HFFc6 (cell line): Measurements from ENCODE around the gene MST1R. TPM values are rescaled to one million over a fixed set of nuclear protein-coding genes. Genes with fewer than 3 reads are reported as not detected.

Experiments
- DNase-seq: peaks from one replicate; pipeline ENCODE4 v3.0.0-alpha.2; 2018
- H3K27ac Mint-ChIP-seq: 2 replicates; pipeline ENCODE4 v1.8.0; 2020; ENCODE audit warnings: mild to moderate bottlenecking, mixed read lengths
- H3K27me3 Mint-ChIP-seq: 2 replicates; pipeline ENCODE4 v1.8.0; 2021; ENCODE audit warnings: mild to moderate bottlenecking, moderate library complexity, mixed read lengths; ENCODE audit not compliant: insufficient read depth
- H3K36me3 Mint-ChIP-seq: 2 replicates; pipeline ENCODE4 v1.8.0; 2021; ENCODE audit warnings: low read depth, mixed read lengths
- H3K4me1 Mint-ChIP-seq: 2 replicates; pipeline ENCODE4 v1.8.0; 2020; ENCODE audit warnings: low read depth, mixed read lengths
- H3K4me3 Mint-ChIP-seq: 2 replicates; pipeline ENCODE4 v1.8.0; 2020; ENCODE audit warnings: mild to moderate bottlenecking, moderate library complexity, mixed read lengths
- H3K9me3 Mint-ChIP-seq: 2 replicates; pipeline ENCODE4 v1.8.0; 2020; ENCODE audit warnings: mild to moderate bottlenecking, mixed read lengths
- total RNA-seq, 6 experiments: library from RNA; stranded (reverse); fragmentation: NEBNext Ultra II Directional; extraction: Animal tissue kit (Norgen Biotek cat#: 25700); gene quantifications; 2 replicates in 1 of 6; 3 replicates in 5 of 6; pipeline ENCODE4 v1.2.3, GENCODE V29; 2021
- TF ChIP-seq, protein P1 (sequence below): fragments of 200-600 bp; sonication (generic); IDR thresholded peaks from 2 replicates; pipeline ENCODE4 v1.5.0; 2021; ENCODE audit warnings: antibody characterized with exemption, mild to moderate bottlenecking

Gene MST1R
- total RNA-seq, 6 experiments from 2014 or later: 0.34 to 1.1 (median 0.80) TPM

DNA sequence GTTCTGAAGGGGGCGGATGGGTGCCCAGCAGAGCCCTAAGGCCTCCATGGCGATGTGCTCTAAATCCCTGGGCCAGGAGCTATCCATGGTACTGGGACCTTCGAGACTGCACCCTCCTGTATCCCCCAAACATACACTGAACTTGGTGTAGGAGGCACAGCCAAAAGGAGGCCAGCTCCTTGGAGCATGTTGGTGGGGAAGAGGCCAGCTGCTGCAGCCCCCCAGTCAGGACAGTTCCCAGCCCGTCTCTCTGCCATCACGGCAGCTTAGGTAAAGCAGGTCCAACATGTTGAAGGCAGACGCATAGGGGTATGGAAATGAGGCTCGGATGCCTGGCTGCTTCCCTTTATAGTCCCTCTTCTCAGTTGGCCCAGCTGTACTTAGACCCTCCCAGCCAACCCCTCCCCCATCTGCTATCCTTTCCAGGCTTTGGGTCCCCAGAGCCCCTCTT, 35.8 kb downstream of the MST1R start:
- H3K9me3 Mint-ChIP-seq: no peaks in the 10 kb centered on the region

DNA sequence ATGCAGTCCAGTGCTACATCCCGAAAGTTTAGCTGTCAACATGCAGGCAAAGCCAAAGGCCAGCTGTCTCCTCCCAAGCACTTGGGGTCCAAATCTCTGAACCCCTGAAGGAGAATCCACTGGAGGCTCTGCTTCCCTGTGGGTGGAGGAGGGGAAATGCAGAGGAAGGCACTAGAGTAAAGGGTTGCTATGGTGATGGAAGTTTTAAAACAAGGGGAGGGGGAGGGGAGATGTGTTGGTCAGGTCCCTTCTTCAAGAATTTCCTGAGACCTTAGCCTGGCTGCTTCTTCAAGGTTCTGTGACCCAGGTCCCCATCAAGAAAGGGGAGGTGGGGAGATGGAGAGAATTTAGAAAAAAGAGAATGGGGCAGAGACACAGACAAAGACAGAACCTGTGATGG, 36.3 kb downstream of the MST1R start:
- no peak overlapping the region for H3K27ac Mint-ChIP-seq
- H3K27me3 Mint-ChIP-seq: peaks cover 35% of the 10 kb centered on the region
- TF ChIP-seq, protein P1, sequence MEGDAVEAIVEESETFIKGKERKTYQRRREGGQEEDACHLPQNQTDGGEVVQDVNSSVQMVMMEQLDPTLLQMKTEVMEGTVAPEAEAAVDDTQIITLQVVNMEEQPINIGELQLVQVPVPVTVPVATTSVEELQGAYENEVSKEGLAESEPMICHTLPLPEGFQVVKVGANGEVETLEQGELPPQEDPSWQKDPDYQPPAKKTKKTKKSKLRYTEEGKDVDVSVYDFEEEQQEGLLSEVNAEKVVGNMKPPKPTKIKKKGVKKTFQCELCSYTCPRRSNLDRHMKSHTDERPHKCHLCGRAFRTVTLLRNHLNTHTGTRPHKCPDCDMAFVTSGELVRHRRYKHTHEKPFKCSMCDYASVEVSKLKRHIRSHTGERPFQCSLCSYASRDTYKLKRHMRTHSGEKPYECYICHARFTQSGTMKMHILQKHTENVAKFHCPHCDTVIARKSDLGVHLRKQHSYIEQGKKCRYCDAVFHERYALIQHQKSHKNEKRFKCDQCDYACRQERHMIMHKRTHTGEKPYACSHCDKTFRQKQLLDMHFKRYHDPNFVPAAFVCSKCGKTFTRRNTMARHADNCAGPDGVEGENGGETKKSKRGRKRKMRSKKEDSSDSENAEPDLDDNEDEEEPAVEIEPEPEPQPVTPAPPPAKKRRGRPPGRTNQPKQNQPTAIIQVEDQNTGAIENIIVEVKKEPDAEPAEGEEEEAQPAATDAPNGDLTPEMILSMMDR: no peak
- no peaks in the 10 kb centered on the region for H3K9me3 Mint-ChIP-seq
- no peaks in the 10 kb centered on the region for H3K36me3 Mint-ChIP-seq
- DNase-seq: no peak
- no peak overlapping the region for H3K4me3 Mint-ChIP-seq
- no peaks in the 10 kb centered on the region for H3K4me1 Mint-ChIP-seq

More for the DNA sequence above, 35.8 kb downstream of the MST1R start:
- Mint-ChIP-seq H3K4me3 (no peak overlapping the region), H3K4me1 (no peaks in the 10 kb centered on the region), H3K27ac (no peak overlapping the region), H3K36me3 (no peaks in the 10 kb centered on the region), H3K27me3 (peaks cover 34% of the 10 kb centered on the region)
- no peak for DNase-seq
- TF ChIP-seq, protein P1: no peak

DNA sequence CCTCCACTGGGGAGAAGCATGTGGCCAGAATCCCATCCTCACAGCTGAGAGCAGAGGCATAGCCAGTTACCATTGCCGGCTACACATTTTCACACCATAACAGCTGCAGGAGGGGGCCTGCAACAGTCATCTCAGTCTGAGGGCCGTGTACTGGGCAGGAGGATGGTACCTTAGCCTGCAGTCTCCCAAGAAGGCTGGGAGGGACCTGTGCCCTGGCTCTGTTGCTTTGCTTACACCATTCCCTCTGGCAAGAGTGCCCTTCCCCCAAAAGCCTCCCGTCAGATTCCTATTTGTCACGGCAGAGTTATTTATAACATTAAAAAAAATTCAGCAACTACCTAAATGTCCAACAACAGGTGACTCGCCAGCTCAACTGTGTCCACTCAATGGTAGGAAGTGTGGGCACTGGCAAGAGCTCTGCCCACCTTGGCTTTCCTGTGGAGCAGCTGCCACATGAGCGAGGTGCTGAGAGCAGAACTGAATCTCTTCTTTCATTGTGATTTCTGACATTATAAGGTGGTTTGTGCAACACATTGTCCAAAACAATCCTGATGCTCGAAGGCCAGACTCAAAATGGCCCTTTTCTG, 38.4 kb downstream of the MST1R start:
- no peak overlapping the region for H3K4me3 Mint-ChIP-seq
- H3K36me3 Mint-ChIP-seq: no peaks in the 10 kb centered on the region
- no peak for DNase-seq
- H3K27ac Mint-ChIP-seq: no peak overlapping the region
- H3K4me1 Mint-ChIP-seq: no peaks in the 10 kb centered on the region
- H3K27me3 Mint-ChIP-seq: peaks cover 27% of the 10 kb centered on the region
- no peaks in the 10 kb centered on the region for H3K9me3 Mint-ChIP-seq
- TF ChIP-seq, protein P1: no peak

DNA sequence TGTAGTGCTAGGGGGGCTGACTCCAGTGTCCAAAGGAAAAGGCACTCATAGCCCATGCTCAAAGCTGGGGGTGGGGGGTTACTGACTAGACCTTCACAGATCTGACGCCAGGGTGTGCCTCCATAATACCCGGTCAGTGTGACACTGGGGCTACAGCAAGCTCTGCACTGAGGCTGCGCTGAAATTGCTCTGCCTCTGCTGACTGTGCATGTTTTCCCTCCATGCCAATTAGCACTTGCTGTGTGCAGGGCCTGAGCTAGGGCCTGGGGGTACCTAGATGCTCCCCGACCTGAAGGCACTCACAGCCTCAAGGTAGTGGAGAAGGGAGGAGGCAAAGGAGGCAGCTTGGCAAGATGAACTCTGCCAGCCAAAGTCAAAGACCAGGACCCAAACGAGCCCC, 39.2 kb downstream of the MST1R start:
- no peaks in the 10 kb centered on the region for H3K4me1 Mint-ChIP-seq

DNA sequence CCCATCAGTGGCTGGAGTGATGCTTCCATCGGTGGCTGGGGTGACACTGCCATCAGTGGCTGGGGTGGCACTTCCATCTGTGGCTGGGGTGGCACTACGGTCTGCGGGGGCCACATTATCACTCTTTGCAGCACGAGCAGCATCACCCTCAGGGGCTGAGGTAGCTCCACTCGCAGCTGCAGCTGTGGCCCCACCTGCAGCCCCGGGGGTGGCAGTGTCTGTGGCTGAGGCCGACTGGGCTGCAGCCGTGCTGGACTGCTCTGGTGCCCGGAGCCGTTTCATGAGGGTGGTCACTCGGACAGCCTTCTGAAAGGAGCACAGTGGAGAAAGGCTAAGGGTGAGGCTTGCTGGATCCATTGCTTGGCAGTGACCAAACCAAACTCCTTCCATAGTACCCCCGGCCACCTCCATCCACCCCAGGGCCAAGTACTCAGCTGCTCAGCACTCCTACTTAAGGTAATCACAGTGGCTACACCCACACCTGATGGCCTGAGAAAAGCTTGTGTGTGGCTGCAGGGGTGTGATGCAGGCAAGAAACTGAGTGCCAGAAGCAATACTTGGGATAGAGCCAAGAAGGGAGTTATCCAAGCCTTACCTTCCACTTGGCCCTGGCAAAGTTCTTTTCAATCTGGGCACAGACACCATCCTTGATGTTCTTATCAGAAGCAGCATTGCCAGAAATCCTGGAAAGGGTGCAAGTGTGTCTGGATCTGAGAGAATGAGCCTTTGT, 43.9 kb downstream of the MST1R start:
- peaks cover 7% of the 10 kb centered on the region for H3K4me1 Mint-ChIP-seq
- H3K27me3 Mint-ChIP-seq: peaks cover 10% of the 10 kb centered on the region
- H3K36me3 Mint-ChIP-seq: no peaks in the 10 kb centered on the region
- no peaks in the 10 kb centered on the region for H3K9me3 Mint-ChIP-seq
- TF ChIP-seq, protein P1: no peak
- no peak overlapping the region for H3K4me3 Mint-ChIP-seq
- DNase-seq: no peak
- H3K27ac Mint-ChIP-seq: no peak overlapping the region

More for the DNA sequence above, 39.2 kb downstream of the MST1R start:
- H3K27me3 Mint-ChIP-seq: peaks cover 23% of the 10 kb centered on the region
- H3K9me3 Mint-ChIP-seq: no peaks in the 10 kb centered on the region
- no peak for DNase-seq
- no peaks in the 10 kb centered on the region for H3K36me3 Mint-ChIP-seq
- H3K4me3 Mint-ChIP-seq: no peak overlapping the region
- H3K27ac Mint-ChIP-seq: no peak overlapping the region
- TF ChIP-seq, protein P1: no peak
